Gastroesophageal sphincter (tissue), 3 donors: ENCODE measurements around the gene PSG4.
"Not testable (repeated sequence)": the region's sequence is repeated elsewhere in the genome, so short reads cannot be mapped to it uniquely, and the experiment has no call there.

Source experiments
- CTCF ChIP-seq, 4 experiments: fragments of 200-600 bp in 2 of 4; fragments of 450-650 bp in 2 of 4; sonication (generic) in 1 of 4; IDR thresholded peaks; one replicate each; pipeline ENCODE4 v1.5.1; 2017 to 2019; ENCODE audit warnings: antibody characterized with exemption in 4 of 4, mild to moderate bottlenecking in 2 of 4, moderate library complexity in 2 of 4
- EP300 ChIP-seq: sonication (generic); formaldehyde crosslinking; IDR thresholded peaks from one replicate; pipeline ENCODE4 v1.6.1; 2017; ENCODE audit warnings: antibody characterized with exemption, mild to moderate bottlenecking
- POLR2A ChIP-seq, 2 donors: fragments of 450-650 bp; IDR thresholded peaks; one replicate each; pipeline ENCODE4 v1.6.1; 2017; ENCODE audit warnings: antibody characterized with exemption in 2 of 2, mild to moderate bottlenecking in 2 of 2, moderate library complexity in 1 of 2
- POLR2AphosphoS5 ChIP-seq: sonication (generic); formaldehyde crosslinking; IDR thresholded peaks from one replicate; pipeline ENCODE4 v1.6.1; 2017; ENCODE audit warnings: antibody characterized with exemption

- TF ChIP-seq CTCF (IDR thresholded peaks at IDR 0.05); POLR2AphosphoS5; EP300; POLR2A (IDR thresholded peaks at IDR 0.05): not testable (repeated sequence)
These were observed 44.9 kb upstream of the PSG4 start for GRCh38 chr19:43250296-43250695.
